ENCODE data around the gene TPRG1. TPM values are rescaled to one million over a fixed set of nuclear protein-coding genes. Genes with fewer than 3 reads are reported as not detected.

TPRG1 gene, protein sequence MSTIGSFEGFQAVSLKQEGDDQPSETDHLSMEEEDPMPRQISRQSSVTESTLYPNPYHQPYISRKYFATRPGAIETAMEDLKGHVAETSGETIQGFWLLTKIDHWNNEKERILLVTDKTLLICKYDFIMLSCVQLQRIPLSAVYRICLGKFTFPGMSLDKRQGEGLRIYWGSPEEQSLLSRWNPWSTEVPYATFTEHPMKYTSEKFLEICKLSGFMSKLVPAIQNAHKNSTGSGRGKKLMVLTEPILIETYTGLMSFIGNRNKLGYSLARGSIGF
- total RNA-seq: 0.39 and 0.41 TPM in 2 replicates
- total RNA-seq (2013): 0.35 TPM
- polyA plus RNA-seq: 0.21 TPM in 1 of 2 replicates, not detected in the other
- 1.2 TPM in 1 of 2 replicates, not detected in the other for polyA minus RNA-seq

DNA sequence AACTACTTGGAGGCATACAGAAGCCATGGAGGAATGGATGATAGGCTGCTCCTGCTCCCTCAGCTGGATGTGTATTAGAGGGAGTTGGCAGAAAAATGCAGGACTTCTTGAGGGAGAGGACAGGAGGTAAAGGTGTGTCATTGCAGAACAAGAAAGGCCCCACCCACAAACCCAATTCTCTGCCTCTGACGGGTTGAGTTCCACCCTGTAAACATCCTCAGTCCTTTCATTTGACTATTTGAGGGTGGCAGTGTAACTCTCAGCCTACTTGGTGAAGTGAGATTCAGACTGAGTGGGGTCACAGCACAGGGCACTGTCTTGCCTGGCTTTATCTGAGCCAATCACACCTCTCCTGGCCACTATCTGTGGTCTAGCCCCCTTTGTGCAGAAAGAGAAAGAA, at the start of gene TPRG1:
Gene TPRG1 (plus strand): TSS at position 265 of the 400 bp plus-strand sequence. CDS start 35,414 bp downstream, outside the sequence.
- Histone ChIP-seq H3K79me2 (ENCODE audit: control insufficient read depth, insufficient read depth, low read length) (no peaks in the 10 kb centered on the region), H3K27me3 (replicated peaks in 1 of 4; ENCODE audit: control extremely low read depth in 1 of 4, control insufficient read depth in 3 of 4, insufficient read depth in 4 of 4, low read length in 3 of 4) (peaks cover 0 to 6% (median 1%) of the 10 kb centered on the region in 4 experiments), H3K9me3 (ENCODE audit: control extremely low read depth in 1 of 3, control insufficient read depth in 2 of 3, insufficient read depth in 1 of 3, low read length in 2 of 3) (no peaks in the 10 kb centered on the region), H2AFZ (ENCODE audit: insufficient read depth, low read depth, low read length, poor library complexity, severe bottlenecking) (no peak within 1 kb of the TSS), H3K4me2 (replicated peaks; ENCODE audit: low read depth, low read length, poor library complexity, severe bottlenecking) (no peak within 1 kb of the TSS), H3K36me3 (replicated peaks in 1 of 2; ENCODE audit: control extremely low read depth in 1 of 2, control insufficient read depth in 1 of 2, extremely low read depth in 1 of 2, insufficient read depth in 2 of 2, low read length in 1 of 2) (no peaks in the 10 kb centered on the region), H3K4me1 (ENCODE audit: control insufficient read depth in 2 of 2, insufficient read depth in 2 of 2, low read length in 2 of 2) (no peaks in the 10 kb centered on the region), H4K20me1 (ENCODE audit: control insufficient read depth, insufficient read depth, low read length, poor library complexity, severe bottlenecking) (no peaks in the 10 kb centered on the region), H3K4me3 (ENCODE audit: control extremely low read depth in 1 of 5, extremely low read depth in 1 of 5, insufficient read depth in 1 of 5, low read depth in 2 of 5, low read length in 4 of 5) (no peak within 1 kb of the TSS), H3K27ac (ENCODE audit: low read length in 2 of 2) (no peak within 1 kb of the TSS), H3K9ac (ENCODE audit: low read length) (no peak within 1 kb of the TSS)
- Mint-ChIP-seq H3K9me3 (ENCODE audit: insufficient read depth) (no peaks in the 10 kb centered on the region), H3K4me1 (no peaks in the 10 kb centered on the region), H3K4me3 (no peak within 1 kb of the TSS), H3K27me3 (peaks cover 15% of the 10 kb centered on the region), H3K27ac (no peak within 1 kb of the TSS)
- DNase-seq: no peak
- ChIA-PET CTCF (no interaction called here), POLR2A (no interaction called here)
- intact Hi-C loops (cut with micrococcal nuclease): no loop called here
- WGBS (ENCODE audit: insufficient coverage): no CpG with 5 or more reads among the region's 1 CpG
- TF ChIP-seq, protein P1, sequence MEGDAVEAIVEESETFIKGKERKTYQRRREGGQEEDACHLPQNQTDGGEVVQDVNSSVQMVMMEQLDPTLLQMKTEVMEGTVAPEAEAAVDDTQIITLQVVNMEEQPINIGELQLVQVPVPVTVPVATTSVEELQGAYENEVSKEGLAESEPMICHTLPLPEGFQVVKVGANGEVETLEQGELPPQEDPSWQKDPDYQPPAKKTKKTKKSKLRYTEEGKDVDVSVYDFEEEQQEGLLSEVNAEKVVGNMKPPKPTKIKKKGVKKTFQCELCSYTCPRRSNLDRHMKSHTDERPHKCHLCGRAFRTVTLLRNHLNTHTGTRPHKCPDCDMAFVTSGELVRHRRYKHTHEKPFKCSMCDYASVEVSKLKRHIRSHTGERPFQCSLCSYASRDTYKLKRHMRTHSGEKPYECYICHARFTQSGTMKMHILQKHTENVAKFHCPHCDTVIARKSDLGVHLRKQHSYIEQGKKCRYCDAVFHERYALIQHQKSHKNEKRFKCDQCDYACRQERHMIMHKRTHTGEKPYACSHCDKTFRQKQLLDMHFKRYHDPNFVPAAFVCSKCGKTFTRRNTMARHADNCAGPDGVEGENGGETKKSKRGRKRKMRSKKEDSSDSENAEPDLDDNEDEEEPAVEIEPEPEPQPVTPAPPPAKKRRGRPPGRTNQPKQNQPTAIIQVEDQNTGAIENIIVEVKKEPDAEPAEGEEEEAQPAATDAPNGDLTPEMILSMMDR (IDR thresholded peaks at IDR 0.05): no peak
- TF ChIP-seq EZH2 (IDR thresholded peaks at IDR 0.05; ENCODE audit: borderline replicate concordance, insufficient read depth, low read depth, low read length, poor library complexity, severe bottlenecking): no peak
- ATAC-seq (ENCODE audit: low read depth): no peak

DNA sequence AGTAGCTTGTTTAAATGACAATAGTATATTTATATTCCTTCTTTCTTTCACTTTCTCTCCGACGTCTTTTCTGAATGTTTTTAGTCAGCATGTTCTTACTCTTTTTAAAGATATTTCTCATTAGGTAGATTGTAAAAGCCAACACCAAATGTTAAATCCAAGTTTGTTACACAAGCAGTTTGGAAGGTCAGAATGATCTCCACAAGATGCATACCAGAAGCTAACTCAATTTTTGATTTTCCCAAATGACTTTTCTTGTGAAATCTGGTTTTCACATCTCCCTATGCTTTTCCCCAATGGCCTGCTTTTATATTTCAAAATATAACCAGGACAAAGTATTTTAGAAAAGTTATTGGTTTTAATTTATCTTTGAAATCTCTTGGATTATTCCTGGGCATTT, 49.7 kb upstream of the TPRG1 start:
- ATAC-seq (ENCODE audit: low read depth) (no peak), DNase-seq (no peak)
- no peaks in the 10 kb centered on the region for H4K20me1 ChIP-seq (ENCODE audit: control insufficient read depth, insufficient read depth, low read length, poor library complexity, severe bottlenecking)
- no peak overlapping the region for H3K4me2 ChIP-seq (replicated peaks; ENCODE audit: low read depth, low read length, poor library complexity, severe bottlenecking)
- POLR2A ChIA-PET: no interaction called here
- no peak overlapping the region for H2AFZ ChIP-seq (ENCODE audit: insufficient read depth, low read depth, low read length, poor library complexity, severe bottlenecking)
- intact Hi-C loops (cut with micrococcal nuclease): no loop called here
- no peaks in the 10 kb centered on the region for H3K79me2 ChIP-seq (ENCODE audit: control insufficient read depth, insufficient read depth, low read length)
- no peak overlapping the region for H3K27ac Mint-ChIP-seq
- H3K36me3 ChIP-seq (replicated peaks in 1 of 2; ENCODE audit: control extremely low read depth in 1 of 2, control insufficient read depth in 1 of 2, extremely low read depth in 1 of 2, insufficient read depth in 2 of 2, low read length in 1 of 2): no peaks in the 10 kb centered on the region
- no peaks in the 10 kb centered on the region for H3K27me3 ChIP-seq (replicated peaks in 1 of 4; ENCODE audit: control extremely low read depth in 1 of 4, control insufficient read depth in 3 of 4, insufficient read depth in 4 of 4, low read length in 3 of 4)
- CTCF ChIA-PET: no interaction called here
- H3K27ac ChIP-seq (ENCODE audit: low read length in 2 of 2): no peak overlapping the region
- no peaks in the 10 kb centered on the region for H3K4me1 ChIP-seq (ENCODE audit: control insufficient read depth in 2 of 2, insufficient read depth in 2 of 2, low read length in 2 of 2)
- H3K4me3 Mint-ChIP-seq: no peak overlapping the region
- H3K9me3 ChIP-seq (ENCODE audit: control extremely low read depth in 1 of 3, control insufficient read depth in 2 of 3, insufficient read depth in 1 of 3, low read length in 2 of 3): peaks cover 0 to 15% (median 4%) of the 10 kb centered on the region in 3 donors
- H3K4me3 ChIP-seq (ENCODE audit: control extremely low read depth in 1 of 5, extremely low read depth in 1 of 5, insufficient read depth in 1 of 5, low read depth in 2 of 5, low read length in 4 of 5): no peak overlapping the region
- H3K9me3 Mint-ChIP-seq (ENCODE audit: insufficient read depth): peaks cover 4% of the 10 kb centered on the region
- WGBS (ENCODE audit: insufficient coverage): no CpG with 5 or more reads among the region's 2 CpGs
- no peak overlapping the region for H3K9ac ChIP-seq (ENCODE audit: low read length)
- no peak for TF ChIP-seq EZH2 (IDR thresholded peaks at IDR 0.05; ENCODE audit: borderline replicate concordance, insufficient read depth, low read depth, low read length, poor library complexity, severe bottlenecking)
- TF ChIP-seq, protein P1 (IDR thresholded peaks at IDR 0.05): no peak
- H3K27me3 Mint-ChIP-seq: peaks cover 11% of the 10 kb centered on the region
- H3K4me1 Mint-ChIP-seq: no peaks in the 10 kb centered on the region

Data from B cell (primary cell).